Skeletal muscle satellite cell (primary cell): Measurements from ENCODE around the gene INO80D.
"Not testable (repeated sequence)": the region's sequence is repeated elsewhere in the genome, so short reads cannot be mapped to it uniquely, and the experiment has no call there.

ENCODE experiments used
- H3K27me3 ChIP-seq: 2 replicates; pipeline ENCODE4 v1.7.0; 2013; ENCODE audit warnings: low read length; ENCODE audit not compliant: control insufficient read depth, insufficient read depth
- H3K36me3 ChIP-seq: 2 replicates; pipeline ENCODE4 v1.7.0; 2013; ENCODE audit warnings: mild to moderate bottlenecking, control low read depth, low read length; ENCODE audit not compliant: insufficient read depth
- H3K4me1 ChIP-seq: 2 replicates; pipeline ENCODE4 v1.7.0; 2013; ENCODE audit warnings: low read length; ENCODE audit not compliant: control insufficient read depth, insufficient read depth
- H3K4me2 ChIP-seq: 2 replicates; pipeline ENCODE4 v1.7.0; 2013; ENCODE audit warnings: mild to moderate bottlenecking, low read length
- H3K4me3 ChIP-seq: 2 replicates; pipeline ENCODE4 v1.7.0; 2013; ENCODE audit warnings: low read length
- H3K9ac ChIP-seq: 2 replicates; pipeline ENCODE4 v1.7.0; 2013; ENCODE audit warnings: mild to moderate bottlenecking, low read depth, low read length, moderate library complexity
- H3K9me3 ChIP-seq: replicated peaks from 2 replicates; pipeline ENCODE4 v1.7.0; 2013; ENCODE audit warnings: mild to moderate bottlenecking, control low read depth, low read length

Gene INO80D

DNA sequence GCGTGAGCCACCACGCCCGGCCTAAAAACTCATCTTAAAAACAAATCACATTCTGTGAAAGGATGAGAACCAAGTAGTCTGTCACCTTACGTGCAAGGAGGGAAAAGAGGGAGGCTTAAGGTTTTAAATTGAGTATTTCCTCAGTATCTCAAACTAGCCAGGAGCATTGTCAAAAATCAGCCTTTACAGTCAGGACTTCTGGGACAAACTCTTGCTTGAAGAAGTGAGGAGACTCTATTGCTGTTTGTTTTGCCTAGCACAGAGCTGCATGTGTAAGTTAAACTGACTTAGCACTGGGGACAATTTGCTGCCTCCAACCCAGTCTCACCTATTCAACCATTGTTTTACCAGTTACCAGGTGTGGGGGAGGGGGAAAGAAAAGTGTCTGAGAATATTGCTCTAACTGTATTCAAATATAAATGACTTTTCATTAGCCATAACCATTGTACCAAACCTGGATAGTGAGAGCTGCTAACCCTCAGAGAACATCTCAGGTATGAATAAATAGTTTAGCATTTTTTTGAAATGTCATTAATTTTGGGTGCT, 3.6 kb downstream of the INO80D start:
- H3K9me3 ChIP-seq = no peaks in the 10 kb centered on the region
- H3K4me1 ChIP-seq = peaks cover 15% of the 10 kb centered on the region
- H3K27me3 ChIP-seq = no peaks in the 10 kb centered on the region
- no peak overlapping the region for H3K9ac ChIP-seq
- H3K4me3 ChIP-seq = no peak overlapping the region
- H3K4me2 ChIP-seq = no peak overlapping the region
- no peaks in the 10 kb centered on the region for H3K36me3 ChIP-seq

DNA sequence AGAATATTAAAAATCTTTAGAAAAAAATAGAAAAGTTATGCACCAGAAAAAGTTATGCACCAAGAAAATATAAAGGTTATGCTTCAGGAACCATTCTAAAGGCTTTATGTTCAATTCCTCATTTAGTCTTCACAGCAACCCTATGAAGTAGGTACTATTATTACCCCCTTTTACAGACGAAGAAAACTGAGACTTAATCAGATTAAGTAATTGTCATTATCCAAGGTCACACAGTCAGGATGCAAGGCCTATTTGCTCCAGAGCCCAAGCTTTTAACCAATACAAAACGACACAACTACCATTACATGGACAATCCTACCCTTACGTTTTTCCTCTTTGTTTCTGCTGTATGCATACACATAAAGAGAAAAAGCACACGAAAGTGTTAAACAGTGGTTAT, 5.0 kb downstream of the INO80D start:
- Histone ChIP-seq H3K4me3 (no peak overlapping the region), H3K9me3 (no peaks in the 10 kb centered on the region), H3K27me3 (no peaks in the 10 kb centered on the region), H3K36me3 (no peaks in the 10 kb centered on the region), H3K4me1 (peaks cover 15% of the 10 kb centered on the region), H3K4me2 (no peak overlapping the region), H3K9ac (no peak overlapping the region)

DNA sequence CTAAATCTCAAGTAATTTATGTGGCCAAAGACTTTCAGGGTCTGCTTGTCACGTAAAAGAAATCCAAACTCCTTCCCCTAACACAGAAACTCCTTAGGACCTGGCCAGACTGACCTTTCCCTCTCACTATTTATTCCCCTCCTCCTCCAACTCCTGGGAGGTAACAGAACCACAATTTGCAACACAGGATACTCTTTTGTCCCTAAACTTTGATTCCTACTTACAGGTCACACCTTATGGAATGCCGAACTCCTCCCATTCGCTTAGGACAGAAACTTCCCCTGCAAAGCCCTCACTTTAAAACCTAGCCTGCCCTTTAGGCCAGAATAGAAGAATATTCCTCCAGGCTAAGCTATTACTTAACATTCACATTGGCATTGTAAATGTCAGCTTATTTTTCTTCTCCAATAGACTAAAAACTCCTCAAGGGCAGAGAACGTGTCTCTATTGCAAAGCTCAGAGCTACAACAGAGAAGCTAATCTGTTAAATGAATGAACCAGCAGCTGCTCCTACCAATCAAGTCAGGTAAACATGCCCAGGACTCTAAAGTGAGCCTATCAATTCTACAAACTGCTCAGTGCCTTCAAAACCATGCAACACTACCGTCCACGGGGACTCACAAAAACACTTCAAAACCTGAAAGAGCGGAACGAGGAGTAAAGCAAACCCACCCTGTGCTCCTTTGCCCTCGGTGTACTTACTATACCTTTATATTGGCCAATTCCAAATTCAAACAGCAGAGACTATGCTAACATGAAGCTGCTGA, 6.1 kb downstream of the INO80D start:
- H3K27me3 ChIP-seq = no peaks in the 10 kb centered on the region
- no peaks in the 10 kb centered on the region for H3K9me3 ChIP-seq
- H3K4me1 ChIP-seq = peaks cover 15% of the 10 kb centered on the region
- no peaks in the 10 kb centered on the region for H3K36me3 ChIP-seq
- H3K4me3 ChIP-seq = no peak overlapping the region
- H3K4me2 ChIP-seq = no peak overlapping the region
- H3K9ac ChIP-seq = no peak overlapping the region

DNA sequence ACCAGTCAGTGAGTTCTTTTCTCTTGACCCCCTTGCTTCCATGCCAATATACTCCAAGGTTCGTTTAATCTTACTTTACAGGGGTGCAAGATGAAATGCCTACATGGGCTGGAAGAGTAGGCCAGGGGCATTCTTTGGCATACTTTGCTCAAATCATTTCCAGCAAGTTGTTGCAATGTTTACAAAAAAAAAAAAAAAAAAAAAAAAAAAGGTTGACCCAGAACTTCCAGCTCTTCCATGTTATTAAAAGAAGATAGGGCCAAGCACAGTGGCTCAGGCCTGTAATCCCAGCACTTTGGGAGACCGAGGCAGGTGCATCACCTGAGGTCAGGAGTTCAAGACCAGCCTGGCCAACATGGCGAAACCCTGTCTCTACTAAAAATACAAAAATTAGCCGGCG, 8.1 kb downstream of the INO80D start:
- not testable (repeated sequence) for H3K9me3 ChIP-seq, H3K4me1 ChIP-seq, H3K36me3 ChIP-seq, H3K27me3 ChIP-seq, H3K4me2 ChIP-seq, H3K9ac ChIP-seq, H3K4me3 ChIP-seq

DNA sequence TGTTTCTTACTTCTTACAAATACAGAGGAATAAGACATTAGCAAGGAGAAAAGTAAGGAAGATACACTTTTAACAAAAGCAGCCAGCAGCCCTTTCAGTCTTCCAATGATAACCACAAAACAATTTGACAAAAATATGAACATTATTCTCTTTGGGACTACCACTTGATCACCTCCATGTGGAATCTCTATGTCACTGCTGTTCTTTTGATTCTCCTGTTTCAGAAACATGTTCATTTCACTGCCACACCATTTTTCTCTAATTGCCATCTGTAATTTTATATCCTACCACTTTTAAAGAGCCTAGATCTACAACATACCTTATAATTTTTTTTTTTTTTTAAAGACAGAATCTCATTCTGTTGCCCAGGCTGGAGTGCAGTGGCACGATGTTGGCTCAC, 10.9 kb downstream of the INO80D start:
- Histone ChIP-seq H3K9ac (no peak overlapping the region), H3K27me3 (no peaks in the 10 kb centered on the region), H3K4me1 (peaks cover 5% of the 10 kb centered on the region), H3K4me3 (no peak overlapping the region), H3K36me3 (peaks cover 4% of the 10 kb centered on the region), H3K9me3 (no peaks in the 10 kb centered on the region), H3K4me2 (no peak overlapping the region)

DNA sequence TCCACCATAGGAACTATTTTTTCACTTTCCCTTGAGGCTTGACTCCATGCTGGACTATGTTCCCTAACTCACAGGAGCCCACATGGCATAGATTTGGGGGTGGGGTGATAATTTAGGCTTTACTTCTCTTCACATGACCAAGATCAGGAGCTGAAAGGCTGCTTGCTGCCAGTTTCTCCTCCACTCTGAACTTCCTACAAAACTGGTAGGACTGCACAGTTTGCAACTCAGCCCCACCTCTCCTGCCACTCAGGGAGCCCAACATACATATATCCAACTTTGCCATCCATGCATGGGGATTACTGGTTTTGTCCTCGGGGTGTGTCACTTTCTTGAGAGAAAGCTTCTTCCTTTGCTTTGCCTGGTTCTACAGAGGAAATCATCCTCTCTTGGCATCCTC, 14.2 kb downstream of the INO80D start:
- H3K4me2 ChIP-seq = no peak overlapping the region
- no peaks in the 10 kb centered on the region for H3K27me3 ChIP-seq
- peaks cover 4% of the 10 kb centered on the region for H3K36me3 ChIP-seq
- no peak overlapping the region for H3K9ac ChIP-seq
- no peak overlapping the region for H3K4me3 ChIP-seq
- H3K4me1 ChIP-seq = no peaks in the 10 kb centered on the region
- no peaks in the 10 kb centered on the region for H3K9me3 ChIP-seq

DNA sequence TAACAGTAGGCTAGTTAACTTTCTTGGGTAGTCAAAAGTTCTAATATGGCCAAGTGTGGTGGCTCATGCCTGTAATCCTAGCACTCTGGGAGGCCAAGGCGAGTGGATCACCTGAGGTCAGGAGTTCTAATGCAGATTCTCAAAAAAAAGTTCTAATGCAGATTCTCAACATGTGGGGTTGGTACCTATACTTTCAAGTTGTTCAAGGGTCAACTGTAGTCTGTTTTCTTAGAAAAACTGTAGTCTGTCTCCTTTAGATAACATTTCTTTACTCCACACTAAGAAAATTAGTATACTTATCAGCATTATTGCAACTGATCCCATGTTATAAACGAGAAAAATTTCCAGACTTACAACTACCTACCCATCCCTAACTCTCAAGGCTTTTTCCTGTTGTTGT, 16.6 kb downstream of the INO80D start:
- H3K9me3 ChIP-seq = no peaks in the 10 kb centered on the region
- no peak overlapping the region for H3K4me3 ChIP-seq
- H3K4me1 ChIP-seq = no peaks in the 10 kb centered on the region
- no peak overlapping the region for H3K9ac ChIP-seq
- no peaks in the 10 kb centered on the region for H3K27me3 ChIP-seq
- H3K36me3 ChIP-seq = peaks cover 4% of the 10 kb centered on the region
- H3K4me2 ChIP-seq = no peak overlapping the region

DNA sequence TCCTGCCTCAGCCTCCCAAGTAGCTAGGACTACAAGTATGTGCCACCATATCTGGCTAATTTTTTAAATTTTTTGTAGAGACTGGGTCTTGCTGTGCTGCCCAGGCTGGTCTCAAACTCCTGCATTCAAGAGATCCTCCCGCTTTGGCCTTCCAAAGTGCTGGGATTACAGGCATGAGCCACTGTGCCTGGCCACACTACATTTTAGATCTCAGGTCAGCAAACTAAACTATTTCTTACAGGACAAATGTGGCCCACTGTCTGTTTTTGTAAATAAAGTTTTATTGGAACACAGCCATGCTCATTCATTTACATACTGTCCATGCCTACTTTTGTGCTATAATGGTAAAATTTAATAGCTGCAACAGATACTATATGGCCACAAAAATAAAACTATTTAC, 17.8 kb downstream of the INO80D start:
- Histone ChIP-seq H3K4me3 (no peak overlapping the region), H3K9me3 (peaks cover 2% of the 10 kb centered on the region), H3K9ac (no peak overlapping the region), H3K36me3 (peaks cover 4% of the 10 kb centered on the region), H3K4me1 (no peaks in the 10 kb centered on the region), H3K27me3 (no peaks in the 10 kb centered on the region), H3K4me2 (no peak overlapping the region)

DNA sequence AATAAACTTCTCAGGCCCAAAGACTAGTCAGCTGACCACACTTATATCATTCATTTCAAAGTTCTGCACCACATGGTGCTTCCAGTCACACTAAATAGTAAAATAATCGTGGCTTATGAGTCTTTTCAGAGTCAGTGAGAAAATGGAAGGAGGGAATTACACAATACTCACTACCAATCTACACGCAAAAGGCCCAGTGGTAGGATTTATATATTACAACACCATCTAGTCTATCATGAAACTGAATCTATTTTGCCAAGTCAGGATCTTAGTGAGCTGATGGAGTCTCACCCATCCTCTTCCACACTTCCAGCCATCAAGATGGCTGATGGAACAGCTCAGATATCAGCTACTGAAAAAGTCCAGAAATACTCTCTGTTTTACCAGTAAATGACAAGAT, 21.9 kb downstream of the INO80D start:
- no peaks in the 10 kb centered on the region for H3K4me1 ChIP-seq
- H3K9me3 ChIP-seq = peaks cover 2% of the 10 kb centered on the region
- no peak overlapping the region for H3K9ac ChIP-seq
- H3K27me3 ChIP-seq = no peaks in the 10 kb centered on the region
- no peak overlapping the region for H3K4me2 ChIP-seq
- no peak overlapping the region for H3K4me3 ChIP-seq
- peaks cover 17% of the 10 kb centered on the region for H3K36me3 ChIP-seq

DNA sequence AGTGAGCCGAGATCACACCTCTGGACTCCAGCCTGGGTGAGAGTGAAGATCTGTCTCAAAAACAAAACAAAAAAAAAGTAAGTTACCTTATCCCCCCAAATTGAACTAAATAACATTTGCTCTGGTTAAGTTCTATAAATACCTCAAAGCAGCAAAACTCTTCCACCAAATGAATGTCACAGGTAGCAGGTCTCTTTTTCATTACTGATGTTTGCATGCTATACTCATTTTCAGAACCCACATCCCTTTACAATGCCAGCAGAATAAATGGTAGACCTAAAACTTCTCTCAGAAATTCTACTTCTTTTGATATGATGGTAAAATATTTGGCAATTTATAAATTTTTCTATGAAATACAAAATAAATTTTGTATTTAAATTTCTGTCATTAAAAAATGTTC, 22.3 kb downstream of the INO80D start:
- Histone ChIP-seq H3K27me3 (no peaks in the 10 kb centered on the region), H3K36me3 (peaks cover 17% of the 10 kb centered on the region), H3K4me1 (no peaks in the 10 kb centered on the region), H3K4me3 (no peak overlapping the region), H3K4me2 (no peak overlapping the region), H3K9ac (no peak overlapping the region), H3K9me3 (peaks cover 2% of the 10 kb centered on the region)

DNA sequence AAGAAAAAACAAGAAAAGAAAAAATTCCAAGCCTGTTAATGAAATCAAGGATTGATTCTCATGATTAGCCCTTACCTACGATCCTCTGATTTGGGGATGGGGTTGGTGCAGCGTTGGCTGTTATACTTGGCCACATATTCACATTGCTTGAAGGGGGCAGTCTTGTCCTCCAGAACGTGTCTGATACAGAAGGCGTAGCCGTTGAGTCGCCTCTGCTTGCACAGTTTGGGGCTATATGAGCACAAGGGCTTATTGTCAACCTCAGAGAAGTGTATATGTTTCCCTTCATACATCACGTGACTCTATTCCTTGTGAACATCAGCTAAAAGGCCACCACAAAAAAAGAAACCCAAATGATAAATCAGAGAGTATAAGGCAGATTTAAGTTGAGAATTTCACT, 23.2 kb downstream of the INO80D start:
- Histone ChIP-seq H3K27me3 (no peaks in the 10 kb centered on the region), H3K4me3 (no peak overlapping the region), H3K36me3 (peaks cover 17% of the 10 kb centered on the region), H3K9me3 (peaks cover 2% of the 10 kb centered on the region), H3K4me1 (no peaks in the 10 kb centered on the region), H3K4me2 (no peak overlapping the region), H3K9ac (no peak overlapping the region)

DNA sequence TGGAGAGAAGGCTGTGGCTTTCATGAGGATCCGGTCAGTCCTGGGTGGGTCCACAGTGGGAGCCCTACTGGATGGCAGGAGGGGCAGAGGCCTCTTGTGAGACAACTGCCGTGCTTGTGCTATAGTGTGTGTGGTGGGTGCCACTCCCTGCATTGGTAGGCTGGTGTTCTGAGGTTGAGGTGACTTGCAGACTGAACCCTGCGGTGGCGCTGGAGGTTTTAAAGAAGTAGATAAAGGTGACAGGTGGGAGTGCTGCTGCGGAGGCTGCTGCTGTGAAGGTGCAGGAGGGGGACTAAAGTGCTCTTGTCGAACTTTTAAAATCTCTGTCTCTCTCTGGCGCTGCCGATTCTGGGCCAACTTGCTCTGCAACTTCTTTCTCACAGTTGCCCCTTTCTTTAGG, 29.7 kb downstream of the INO80D start:
- Histone ChIP-seq H3K9ac (no peak overlapping the region), H3K36me3 (peaks cover 21% of the 10 kb centered on the region), H3K9me3 (no peaks in the 10 kb centered on the region), H3K27me3 (no peaks in the 10 kb centered on the region), H3K4me2 (no peak overlapping the region), H3K4me1 (no peaks in the 10 kb centered on the region), H3K4me3 (no peak overlapping the region)
